K562 (cell line): ENCODE results near the gene ECT2. TPM values are rescaled to one million over a fixed set of nuclear protein-coding genes. Genes with fewer than 3 reads are reported as not detected.

Experiments used
- ADNP ChIP-seq: fragments of 200-800 bp; sonication (Bioruptor generic); IDR thresholded peaks from 2 replicates; pipeline ENCODE4 v1.6.1; 2016; ENCODE audit warnings: missing genetic modification characterization, missing compliant biosample characterization
- ARNT ChIP-seq, 2 experiments: fragments of 450-650 bp; IDR thresholded peaks; 2 replicates each; pipeline ENCODE4 v1.6.1; 2016; ENCODE audit warnings: mild to moderate bottlenecking in 1 of 2
- ATF6 ChIP-seq: sonication (generic); formaldehyde crosslinking; IDR thresholded peaks from 2 replicates; pipeline ENCODE4 v1.4.0; 2020; ENCODE audit warnings: mild to moderate bottlenecking, missing genetic modification reagents
- CBX2 ChIP-seq: fragments of 200-600 bp; sonication (generic); IDR thresholded peaks from one replicate; pipeline ENCODE4 v1.6.1; 2012; ENCODE audit warnings: mild to moderate bottlenecking, low read length, inconsistent platforms; ENCODE audit not compliant: insufficient read depth, poor library complexity, severe bottlenecking
- CCAR2 ChIP-seq: fragments of 200-400 bp; formaldehyde crosslinking; IDR thresholded peaks from 2 replicates; pipeline ENCODE4 v1.6.1; 2017; ENCODE audit warnings: mild to moderate bottlenecking, low read depth, low read length
- DMBX1 ChIP-seq: fragments of 250-450 bp; sonication (Bioruptor Pico); IDR thresholded peaks from 2 replicates; pipeline ENCODE4 v1.8.0; 2022; ENCODE audit warnings: inconsistent platforms, mild to moderate bottlenecking, moderate library complexity, borderline replicate concordance
- GATA2 ChIP-seq: sonication (generic); formaldehyde crosslinking; IDR thresholded peaks from 2 replicates; pipeline ENCODE4 v1.4.0; 2020; ENCODE audit warnings: mild to moderate bottlenecking, missing genetic modification reagents
- HMGXB4 ChIP-seq: sonication (generic); formaldehyde crosslinking; IDR thresholded peaks from 2 replicates; pipeline ENCODE4 v1.8.1; 2023; ENCODE audit warnings: mild to moderate bottlenecking, missing genetic modification reagents
- IRF1 ChIP-seq: sonication (generic); formaldehyde crosslinking; IDR thresholded peaks from 2 replicates; pipeline ENCODE4 v1.8.0; 2022; ENCODE audit warnings: missing genetic modification reagents, mild to moderate bottlenecking, borderline replicate concordance
- KAT2B ChIP-seq: IDR thresholded peaks from one replicate; pipeline ENCODE4 v1.6.1; 2012; ENCODE audit warnings: low read depth, mild to moderate bottlenecking, control low read depth, inconsistent platforms, low read length, moderate library complexity
- MAZ ChIP-seq, 2 experiments: fragments of 450-650 bp in 1 of 2; sonication (generic) in 1 of 2; formaldehyde crosslinking; IDR thresholded peaks in 1 of 2; conservative IDR thresholded peaks in 1 of 2; 2 replicates each; pipeline versions ENCODE4 v1.4.0 to v1.5.0; 2020; ENCODE audit warnings: mild to moderate bottlenecking in 1 of 2, missing genetic modification reagents in 1 of 2
- PKNOX1 ChIP-seq: fragments of 450-650 bp; IDR thresholded peaks from 2 replicates; pipeline ENCODE4 v1.6.1; 2016
- PML ChIP-seq: IDR thresholded peaks from 2 replicates; pipeline ENCODE4 v1.6.1; 2012; ENCODE audit warnings: low read length, inconsistent platforms
- PYGO2 ChIP-seq: fragments of 450-650 bp; IDR thresholded peaks from 2 replicates; pipeline ENCODE4 v1.6.1; 2016; ENCODE audit warnings: mild to moderate bottlenecking, missing genetic modification characterization, moderate library complexity, missing compliant biosample characterization
- RBBP5 ChIP-seq: fragments of 200-600 bp; sonication (generic); IDR thresholded peaks from 2 replicates; pipeline ENCODE4 v1.6.1; 2012; ENCODE audit warnings: borderline replicate concordance, mild to moderate bottlenecking, low read length, control low read depth, inconsistent platforms; ENCODE audit not compliant: insufficient read depth, poor library complexity, severe bottlenecking
- RBM34 ChIP-seq: fragments of 200-400 bp; formaldehyde crosslinking; IDR thresholded peaks from 2 replicates; pipeline ENCODE4 v1.6.1; 2018; ENCODE audit warnings: low read length, borderline replicate concordance; ENCODE audit not compliant: insufficient read depth
- SMAD3 ChIP-seq: fragments of 450-650 bp; formaldehyde crosslinking; conservative IDR thresholded peaks from 2 replicates; pipeline ENCODE4 v1.4.0; 2020; ENCODE audit warnings: mild to moderate bottlenecking
- WHSC1 ChIP-seq: IDR thresholded peaks from one replicate; pipeline ENCODE4 v1.6.1; 2012; ENCODE audit warnings: low read length, control low read depth, inconsistent platforms
- ZFX ChIP-seq: sonication (generic); formaldehyde crosslinking; IDR thresholded peaks from 2 replicates; pipeline ENCODE4 v1.8.0; 2022; ENCODE audit warnings: mild to moderate bottlenecking, missing genetic modification reagents, moderate library complexity
- ZNF146 ChIP-seq: IDR thresholded peaks from one replicate; pipeline ENCODE4 v1.6.1; 2018; ENCODE audit warnings: missing compliant biosample characterization; ENCODE audit not compliant: unreplicated experiment
- ZNF384 ChIP-seq: IDR thresholded peaks from 2 replicates; pipeline ENCODE4 v1.6.1; 2012; ENCODE audit warnings: low read depth, low read length, improper control_type of control experiment
- ZNF444 ChIP-seq: fragments of 250-450 bp; sonication (Bioruptor Pico); IDR thresholded peaks from 2 replicates; pipeline ENCODE4 v1.4.0; 2020; ENCODE audit warnings: mild to moderate bottlenecking, moderate library complexity
- ZNF583 ChIP-seq: fragments of 250-450 bp; sonication (Bioruptor Pico); IDR thresholded peaks from 2 replicates; pipeline ENCODE4 v1.4.0; 2020
- polyA plus RNA-seq, 8 experiments: library from polyadenylated mRNA; depleted of rRNA in 4 of 8; stranded (reverse) in 5 of 8; unstranded in 3 of 8; fragments of >200 nt; fragmentation: Nextera tagmentation in 2 of 8; fragmentation: Illumina TruSeq in 1 of 8; extraction: Ambion mirVana in 2 of 8; extraction: Trizol in 1 of 8; gene quantifications; 2 replicates each; pipeline versions ENCODE4 v1.2.1 to v1.2.3, GENCODE V29; 2011 to 2014; ENCODE audit warnings: inconsistent platforms in 1 of 8, missing spikeins in 1 of 8
- total RNA-seq, 7 experiments: library from RNA; depleted of rRNA in 6 of 7; stranded (reverse); fragments of >200 nt in 6 of 7; fragmentation: Illumina TruSeq in 2 of 7; extraction: Trizol in 2 of 7; gene quantifications; 2 replicates each; pipeline versions ENCODE4 v1.2.1 to v1.2.3, GENCODE V29; 2011 to 2021; ENCODE audit warnings: low replicate concordance in 1 of 7

The ECT2 gene
- total and polyA plus RNA-seq, 9 of the 15 experiments (the other 6 are each of a cell fraction or from before 2014, with no cell fraction given), result 19.0 to 53.0 (median 36.5) TPM

- TF ChIP-seq ATF6 (CRISPR knock-in tag) (no peak), ZFX (CRISPR knock-in tag) (peak; percentile 76), MAZ (CRISPR knock-in tag; conservative IDR thresholded peaks at IDR 0.05 in 1 of 2, IDR thresholded peaks at IDR 0.05 in 1 of 2) (peak; percentile 53 to 67; a peak in 3 of 4 replicates), KAT2B (no peak), WHSC1 (no peak), CCAR2 (no peak), GATA2 (CRISPR knock-in tag) (no peak), ZNF384 (peak; percentile 97), ZNF444 (no peak), ADNP (tag) (no peak), HMGXB4 (CRISPR knock-in tag) (no peak), ZNF583 (CRISPR knock-in tag) (no peak), IRF1 (CRISPR knock-in tag) (no peak), DMBX1 (no peak), PKNOX1 (0 out of 2 replicates have a peak, but pooled peaks have one; percentile 35), ZNF146 (CRISPR knock-in tag) (no peak), SMAD3 (CRISPR knock-in tag) (no peak), RBM34 (no peak), PML (peak; percentile 51; the same call in 1 of the 2 replicates), PYGO2 (tag) (no peak), RBBP5 (peak; percentile 85), CBX2 (no peak), ARNT (IDR thresholded peaks at IDR 0.05) (peak; percentile 51 to 68; a peak in 1 of 4 replicates)
Observed at GRCh38 chr3:172750368-172751174, at the start of gene ECT2 (continued).
